GM12892 (cell line): ENCODE results near the gene VWA5A.

Experiments used
- POLR2A ChIP-seq: IDR thresholded peaks from 2 replicates; pipeline ENCODE4 v1.6.1; 2011; ENCODE audit warnings: low read depth, low read length, control low read depth
- POLR2AphosphoS5 ChIP-seq: IDR thresholded peaks from 2 replicates; pipeline ENCODE4 v1.6.1; 2011; ENCODE audit warnings: low read depth, low read length, control low read depth
- TAF1 ChIP-seq: IDR thresholded peaks from 2 replicates; pipeline ENCODE4 v1.6.1; 2011; ENCODE audit warnings: low read depth, mild to moderate bottlenecking, control low read depth, low read length, borderline replicate concordance

DNA sequence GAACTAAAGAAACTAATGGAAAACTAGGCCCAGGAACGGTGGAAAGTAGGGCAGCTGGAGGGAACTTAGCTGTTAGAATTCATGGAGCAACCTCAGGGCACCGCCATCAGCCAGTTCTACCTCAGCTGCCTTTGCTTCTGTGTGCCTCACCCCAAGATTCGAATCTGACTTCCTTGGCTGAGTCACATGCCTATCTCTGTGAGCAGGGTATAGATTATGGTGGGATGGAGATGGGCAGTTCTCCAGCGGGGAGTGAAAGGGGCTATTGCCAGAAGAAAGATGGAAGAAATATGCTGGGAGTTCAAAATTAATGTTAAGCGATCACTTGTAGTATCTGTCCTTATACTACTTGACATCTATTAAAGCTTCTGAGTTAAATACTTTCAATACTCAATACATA, 18.9 kb upstream of the VWA5A start:
- no peak for TF ChIP-seq TAF1
- no peak for TF ChIP-seq POLR2A
- no peak for TF ChIP-seq POLR2AphosphoS5
